Right renal pelvis (tissue), 4 donors: ENCODE data around the gene SELE. TPM values are rescaled to one million over a fixed set of nuclear protein-coding genes. Genes with fewer than 3 reads are reported as not detected.

ENCODE experiments used
- DNase-seq, 4 donors: peaks; one replicate each; pipeline ENCODE4 v3.0.0-alpha.2; 2013; ENCODE audit warnings: low read depth in 4 of 4, low spot score in 3 of 4, missing footprints in 1 of 4
- polyA plus RNA-seq, 4 donors: library from polyadenylated mRNA; unstranded; fragments of 120-200 nt; gene quantifications; one replicate each; pipeline ENCODE4 v1.2.1, GENCODE V29; 2013; ENCODE audit not compliant: insufficient read length in 4 of 4

SELE gene
- polyA plus RNA-seq = under 1 TPM; 0.42 to 0.81 (median 0.54) TPM

- DNase-seq = no peak
Observed at GRCh38 chr1:169733924-169734323, at the start of gene SELE. Gene SELE (minus strand): TSS chr1:169734079. CDS start chr1:169733612, 467 bp downstream.

GRCh38 chr1:169782596-169782995 lies 48.7 kb upstream of the SELE start:
- DNase-seq = no peak

- DNase-seq = no peak
Observed at GRCh38 chr1:169779970-169780369, 46.1 kb upstream of the SELE start.

- no peak for DNase-seq
Observed at GRCh38 chr1:169779150-169779549, 45.3 kb upstream of the SELE start.

GRCh38 chr1:169776440-169776839 lies 42.6 kb upstream of the SELE start:
- DNase-seq = no peak

- DNase-seq = no peak
Observed at GRCh38 chr1:169768161-169768560, 34.3 kb upstream of the SELE start.

GRCh38 chr1:169765580-169766331 lies 31.9 kb upstream of the SELE start:
- no peak for DNase-seq

- no peak for DNase-seq
Observed at GRCh38 chr1:169764919-169765318, 31.0 kb upstream of the SELE start.

- DNase-seq = no peak
Observed at GRCh38 chr1:169762699-169763098, 28.8 kb upstream of the SELE start.

GRCh38 chr1:169759038-169759437 lies 25.2 kb upstream of the SELE start:
- no peak for DNase-seq

- DNase-seq = no peak
Observed at GRCh38 chr1:169753549-169753948, 19.7 kb upstream of the SELE start.

- no peak for DNase-seq
Observed at GRCh38 chr1:169750041-169750440, 16.2 kb upstream of the SELE start.

GRCh38 chr1:169746550-169746949 lies 12.7 kb upstream of the SELE start:
- DNase-seq = no peak

- DNase-seq = no peak
Observed at GRCh38 chr1:169745015-169745861, 11.4 kb upstream of the SELE start.

- no peak for DNase-seq
Observed at GRCh38 chr1:169741666-169742394, 8.0 kb upstream of the SELE start.

- DNase-seq = no peak
Observed at GRCh38 chr1:169739980-169740379, 6.1 kb upstream of the SELE start.

- DNase-seq = no peak
Observed at GRCh38 chr1:169731446-169731845, 2.4 kb downstream of the SELE start.

GRCh38 chr1:169729991-169730390 lies 3.9 kb downstream of the SELE start:
- DNase-seq = no peak

- DNase-seq = no peak
Observed at GRCh38 chr1:169727307-169727706, 6.6 kb downstream of the SELE start.

GRCh38 chr1:169726851-169727250 lies 7.0 kb downstream of the SELE start:
- DNase-seq = no peak

GRCh38 chr1:169725930-169726329 lies 7.9 kb downstream of the SELE start:
- no peak for DNase-seq
